Measurements from ENCODE around the gene SLC38A10. TPM values are rescaled to one million over a fixed set of nuclear protein-coding genes. Genes with fewer than 3 reads are reported as not detected.

SLC38A10 gene
- total RNA-seq, 1 experiment from 2014 or later = 43.8 TPM

DNA sequence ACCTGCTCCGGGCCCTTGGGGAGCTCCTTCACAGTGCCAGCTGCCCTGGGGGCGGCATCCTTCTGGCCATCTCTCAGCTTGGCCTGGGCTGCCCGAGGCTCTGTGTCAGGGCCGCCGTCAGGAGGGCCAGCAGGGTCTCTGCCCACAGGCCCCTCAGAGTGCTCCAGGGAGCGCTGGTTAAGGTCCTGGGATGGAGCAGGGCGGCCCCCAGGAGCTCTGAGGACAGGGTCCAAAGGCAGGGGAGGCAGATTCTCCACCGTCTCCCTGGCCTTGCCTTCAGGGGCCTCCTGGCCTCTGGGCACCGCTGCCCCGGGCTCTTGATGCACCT is 48.8 kb downstream of the SLC38A10 start:
- no CpG with 5 or more reads among the region's 10 CpGs for WGBS (ENCODE audit: extremely low coverage, insufficient read length, low lambda C conversion rate)
- Histone ChIP-seq H4K20me1 (ENCODE audit: control insufficient read depth, insufficient read depth, insufficient read length) (peaks cover 1% of the 10 kb centered on the region), H3K23ac (ENCODE audit: insufficient read length, low read depth, low read length) (no peak overlapping the region), H2BK12ac (ENCODE audit: insufficient read length, low read depth, low read length) (no peak overlapping the region), H3K14ac (ENCODE audit: insufficient read depth, low read length) (no peak overlapping the region), H4K91ac (ENCODE audit: insufficient read length, low read depth, low read length) (no peak overlapping the region), H3K4me2 (ENCODE audit: insufficient read depth, insufficient read length, low read length) (no peak overlapping the region), H2BK5ac (ENCODE audit: insufficient read length, low read length) (no peak overlapping the region), H3K27me3 (ENCODE audit: insufficient read depth, low read length) (no peaks in the 10 kb centered on the region), H3T11ph (ENCODE audit: low read length) (no peak overlapping the region), H3K27ac (ENCODE audit: insufficient read length, low read depth, low read length) (no peak overlapping the region), H2AK5ac (ENCODE audit: insufficient read length, low read length) (no peak overlapping the region), H3K4me1 (ENCODE audit: insufficient read depth, low read length) (no peaks in the 10 kb centered on the region), H3K23me2 (ENCODE audit: insufficient read length, low read depth, low read length, poor library complexity, severe bottlenecking) (no peaks in the 10 kb centered on the region), H3K56ac (ENCODE audit: insufficient read length, low read depth, low read length) (no peak overlapping the region), H3K79me1 (ENCODE audit: insufficient read depth, low read depth, low read length, poor library complexity, severe bottlenecking) (no peaks in the 10 kb centered on the region), H3K18ac (ENCODE audit: insufficient read length, low read depth, low read length) (no peak overlapping the region), H2BK15ac (ENCODE audit: low read depth, low read length) (no peak overlapping the region), H2BK120ac (ENCODE audit: low read depth, low read length, poor library complexity, severe bottlenecking) (no peak overlapping the region), H3K9me3 (ENCODE audit: control insufficient read depth, low read depth, low read length) (no peaks in the 10 kb centered on the region), H2AFZ (ENCODE audit: low read length) (no peak overlapping the region), H4K8ac (replicated peaks; ENCODE audit: insufficient read length, low read depth, low read length) (no peak overlapping the region), H4K5ac (ENCODE audit: insufficient read length, low read depth, low read length) (no peak overlapping the region), H3K9ac (ENCODE audit: extremely low read depth, insufficient read length, low read length) (no peak overlapping the region), H3K79me2 (ENCODE audit: insufficient read depth, low read length) (no peaks in the 10 kb centered on the region), H3K4ac (ENCODE audit: low read depth, low read length) (no peak overlapping the region), H2BK20ac (ENCODE audit: low read depth, low read length, poor library complexity, severe bottlenecking) (no peak overlapping the region)
- Mint-ChIP-seq H3K27ac (no peak overlapping the region), H3K4me1 (peaks cover 9 to 17% of the 10 kb centered on the region in 2 experiments), H3K36me3 (ENCODE audit: insufficient read depth in 1 of 3, low read depth in 3 of 3) (peaks cover 2 to 17% (median 7%) of the 10 kb centered on the region in 3 experiments; a peak in 6 of 7 replicates), H3K27me3 (ENCODE audit: low read depth) (peaks cover 3% of the 10 kb centered on the region), H3K9me3 (no peaks in the 10 kb centered on the region; a peak in 1 of 5 replicates), H3K4me3 (no peak overlapping the region)
- DNase-seq = no peak
- TF ChIP-seq, protein P1, sequence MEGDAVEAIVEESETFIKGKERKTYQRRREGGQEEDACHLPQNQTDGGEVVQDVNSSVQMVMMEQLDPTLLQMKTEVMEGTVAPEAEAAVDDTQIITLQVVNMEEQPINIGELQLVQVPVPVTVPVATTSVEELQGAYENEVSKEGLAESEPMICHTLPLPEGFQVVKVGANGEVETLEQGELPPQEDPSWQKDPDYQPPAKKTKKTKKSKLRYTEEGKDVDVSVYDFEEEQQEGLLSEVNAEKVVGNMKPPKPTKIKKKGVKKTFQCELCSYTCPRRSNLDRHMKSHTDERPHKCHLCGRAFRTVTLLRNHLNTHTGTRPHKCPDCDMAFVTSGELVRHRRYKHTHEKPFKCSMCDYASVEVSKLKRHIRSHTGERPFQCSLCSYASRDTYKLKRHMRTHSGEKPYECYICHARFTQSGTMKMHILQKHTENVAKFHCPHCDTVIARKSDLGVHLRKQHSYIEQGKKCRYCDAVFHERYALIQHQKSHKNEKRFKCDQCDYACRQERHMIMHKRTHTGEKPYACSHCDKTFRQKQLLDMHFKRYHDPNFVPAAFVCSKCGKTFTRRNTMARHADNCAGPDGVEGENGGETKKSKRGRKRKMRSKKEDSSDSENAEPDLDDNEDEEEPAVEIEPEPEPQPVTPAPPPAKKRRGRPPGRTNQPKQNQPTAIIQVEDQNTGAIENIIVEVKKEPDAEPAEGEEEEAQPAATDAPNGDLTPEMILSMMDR (conservative IDR thresholded peaks at IDR 0.05) = no peak

Measured in H9 (cell line).